GM19395 (cell line): Measurements from ENCODE around the gene AR.
A peak's percentile ranks its signal among the peaks of the same experiment; 100 is the strongest.
"Not testable (repeated sequence)": the region's sequence is repeated elsewhere in the genome, so short reads cannot be mapped to it uniquely, and the experiment has no call there.

ENCODE experiments used
- ATAC-seq: cut with Tn5 transposase; IDR thresholded peaks from one replicate; pipeline ENCODE4 v1.9.1; 2021; ENCODE audit warnings: mild to moderate bottlenecking, moderate library complexity; ENCODE audit not compliant: unreplicated experiment

The AR gene

DNA sequence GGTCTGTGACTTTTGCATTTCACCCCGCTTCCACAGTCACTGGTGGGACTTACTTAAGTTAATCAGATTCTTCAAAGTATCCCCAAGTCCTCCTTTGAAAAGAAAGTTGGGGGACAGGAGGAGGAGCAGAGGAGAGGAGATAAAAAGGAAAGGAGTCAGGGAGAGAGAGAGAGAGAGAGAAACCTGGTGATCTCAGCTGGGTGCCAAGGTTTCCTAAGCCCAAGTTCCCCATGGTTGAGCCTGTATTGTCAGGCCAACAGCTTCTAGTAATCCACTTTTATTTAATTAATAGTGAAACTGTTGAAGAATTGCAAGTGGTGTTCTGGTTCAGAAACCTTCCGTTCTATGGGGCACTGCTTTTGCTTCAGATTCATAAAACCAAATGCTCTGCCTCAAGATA is 91.6 kb downstream of the AR start:
- ATAC-seq, result no peak

DNA sequence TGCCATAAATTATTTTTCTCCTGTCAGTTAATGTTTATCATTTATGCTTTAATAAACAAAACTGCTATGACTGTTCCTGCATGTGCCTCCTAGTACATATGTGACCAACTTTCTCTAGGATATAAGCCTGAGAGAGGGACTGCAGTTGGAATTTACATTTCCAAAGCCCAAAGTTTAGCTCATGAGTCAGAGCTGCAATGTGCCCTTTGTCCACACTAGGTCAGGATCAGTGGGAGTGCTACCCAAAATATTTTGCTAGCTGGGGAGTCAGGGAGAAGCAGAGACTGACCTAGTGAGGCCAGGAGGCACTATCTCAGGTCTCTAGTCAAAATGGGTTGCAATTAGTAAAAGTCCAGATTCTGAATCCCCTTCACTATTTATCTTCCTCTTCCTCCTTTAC is 92.7 kb downstream of the AR start:
- no peak for ATAC-seq

DNA sequence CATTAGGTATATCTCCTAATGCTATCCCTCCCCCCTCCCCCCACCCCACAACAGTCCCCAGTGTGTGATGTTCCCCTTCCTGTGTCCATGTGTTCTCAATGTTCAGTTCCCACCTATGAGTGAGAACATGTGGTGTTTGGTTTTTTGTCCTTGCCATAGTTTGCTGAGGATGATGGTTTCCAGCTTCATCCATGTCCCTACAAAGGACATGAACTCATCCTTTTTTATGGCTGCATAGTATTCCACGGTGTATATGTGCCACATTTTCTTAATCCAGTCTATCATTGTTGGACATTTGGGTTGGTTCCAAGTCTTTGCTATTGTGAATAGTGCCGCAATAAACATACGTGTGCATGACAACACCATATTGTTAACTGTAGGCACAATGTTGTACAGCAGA is 93.5 kb downstream of the AR start:
- not testable (repeated sequence) for ATAC-seq

DNA sequence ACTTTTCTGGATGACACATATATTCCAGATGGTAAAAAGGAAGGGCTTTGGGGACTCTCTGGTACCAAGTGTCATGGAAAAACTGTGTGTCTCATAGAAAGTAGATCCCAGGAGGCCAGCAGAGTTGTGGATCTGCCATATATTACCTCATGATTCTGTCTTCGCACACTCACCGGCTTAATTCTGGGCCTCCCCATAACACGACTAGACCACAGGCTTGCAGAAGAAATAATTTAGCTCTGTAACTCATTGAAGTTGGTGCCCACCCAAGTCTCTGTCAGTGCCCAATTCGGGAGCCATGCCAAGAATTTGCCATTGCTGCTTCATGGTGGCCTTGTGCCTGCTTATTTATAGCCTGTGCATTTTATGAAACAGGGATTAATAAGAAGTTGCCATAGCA is 104.5 kb downstream of the AR start:
- no peak for ATAC-seq

DNA sequence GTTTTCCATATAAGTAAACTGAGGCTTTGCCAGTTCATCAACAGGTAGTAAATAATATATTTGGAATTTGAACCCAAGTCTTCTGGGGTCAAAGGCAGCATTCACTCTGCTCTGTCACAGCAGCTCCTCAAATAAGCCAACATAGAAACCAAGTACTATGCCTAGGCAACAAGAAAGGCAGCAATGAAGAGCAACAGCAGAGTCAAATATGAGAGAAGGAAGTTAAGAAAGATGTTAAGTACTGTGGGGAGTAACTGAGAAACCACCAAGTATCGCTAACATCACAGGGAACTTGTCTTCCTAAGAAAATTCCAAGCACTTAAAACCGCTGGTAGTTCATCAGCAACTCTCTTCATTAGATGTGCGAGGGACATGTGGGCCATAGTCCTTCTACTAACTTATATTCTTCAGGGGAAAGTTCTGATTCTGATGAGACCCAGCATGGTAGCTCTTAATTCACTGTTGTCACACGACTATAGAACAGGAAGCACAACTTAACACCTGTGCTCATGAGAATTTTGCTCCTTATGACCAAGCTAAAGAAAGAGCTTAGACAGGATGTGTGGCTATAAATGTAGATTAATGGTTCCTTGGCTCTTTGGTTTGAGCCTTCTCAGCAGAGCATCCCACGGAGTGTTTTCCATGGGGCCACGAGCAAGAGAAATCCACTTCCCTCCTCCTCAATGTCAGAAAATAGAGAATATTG is 107.8 kb downstream of the AR start:
- ATAC-seq, result peak; percentile 71

DNA sequence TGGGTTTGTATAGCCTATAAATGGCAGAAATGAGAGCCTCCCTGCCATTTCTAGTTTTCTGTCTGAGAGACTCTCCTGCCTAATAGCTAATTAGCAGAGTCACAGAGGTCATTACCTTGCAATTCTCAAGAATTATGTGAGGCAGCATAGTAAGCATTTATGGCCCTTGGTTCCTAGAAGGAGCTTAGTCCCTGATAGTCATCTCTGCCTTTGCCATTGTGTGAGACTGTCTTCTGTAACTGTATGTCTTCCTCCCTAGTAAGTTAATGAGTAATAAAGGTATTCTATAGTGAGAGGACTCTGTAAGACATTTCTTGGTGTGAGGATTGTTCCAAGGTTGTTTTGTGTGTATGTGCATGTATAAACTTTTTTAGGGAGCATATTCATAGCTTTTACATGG is 108.7 kb downstream of the AR start:
- no peak for ATAC-seq

DNA sequence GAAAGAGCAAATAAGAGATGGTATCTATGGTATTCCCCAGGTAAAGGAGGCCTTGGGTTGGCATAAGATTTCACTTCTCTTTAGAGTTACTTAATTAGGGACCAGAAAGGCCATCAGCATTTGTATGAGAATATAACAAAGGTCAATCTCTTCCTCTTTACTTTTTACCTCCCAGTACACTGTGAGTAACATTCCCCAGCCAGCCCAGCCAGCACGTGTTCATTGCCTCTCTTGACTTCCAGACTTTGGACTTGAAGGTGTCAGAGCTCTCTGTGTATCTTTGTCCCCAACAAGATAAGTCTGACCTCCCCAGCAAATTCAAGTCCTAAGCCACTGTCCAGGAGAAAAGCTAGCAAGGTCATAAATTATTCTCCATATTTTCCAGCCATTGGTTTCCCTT is 110.5 kb downstream of the AR start:
- ATAC-seq, result no peak

DNA sequence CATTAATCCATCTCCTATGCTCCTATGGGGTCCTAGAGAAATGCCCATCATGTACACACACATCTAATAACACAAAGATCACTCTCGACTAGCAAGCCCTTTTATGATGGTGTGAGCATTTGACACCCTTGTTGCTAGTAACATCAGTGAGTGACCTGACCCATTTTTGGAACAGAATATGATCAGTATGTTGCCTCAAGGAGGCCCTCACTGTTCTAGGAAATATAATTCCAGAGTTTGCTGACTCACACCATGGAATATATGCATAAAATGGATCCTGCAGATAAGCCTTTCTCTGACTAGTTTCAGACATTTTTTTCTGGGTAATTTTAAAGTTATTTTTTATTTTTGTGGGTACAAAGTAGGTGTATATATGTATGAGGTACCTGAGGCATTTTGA is 121.8 kb downstream of the AR start:
- ATAC-seq, result no peak

DNA sequence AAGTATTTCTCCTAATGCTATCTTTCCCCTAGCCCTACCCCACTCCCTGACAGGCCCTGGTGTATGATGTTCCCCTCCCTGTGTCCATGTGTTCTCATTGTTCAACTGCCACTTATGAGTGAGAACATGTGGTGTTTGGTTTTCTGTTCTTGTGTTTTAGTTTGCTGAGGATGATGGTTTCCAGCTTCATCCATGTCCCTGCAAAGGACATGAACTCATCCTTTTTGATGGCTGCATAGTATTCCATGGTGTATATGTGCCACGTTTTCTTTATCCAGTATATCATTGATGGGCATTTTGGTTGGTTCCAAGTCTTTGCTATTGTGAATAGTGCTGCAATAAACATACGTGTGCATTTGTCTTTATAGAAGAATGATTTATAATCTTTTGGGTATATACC is 126.9 kb downstream of the AR start:
- ATAC-seq, result not testable (repeated sequence)

DNA sequence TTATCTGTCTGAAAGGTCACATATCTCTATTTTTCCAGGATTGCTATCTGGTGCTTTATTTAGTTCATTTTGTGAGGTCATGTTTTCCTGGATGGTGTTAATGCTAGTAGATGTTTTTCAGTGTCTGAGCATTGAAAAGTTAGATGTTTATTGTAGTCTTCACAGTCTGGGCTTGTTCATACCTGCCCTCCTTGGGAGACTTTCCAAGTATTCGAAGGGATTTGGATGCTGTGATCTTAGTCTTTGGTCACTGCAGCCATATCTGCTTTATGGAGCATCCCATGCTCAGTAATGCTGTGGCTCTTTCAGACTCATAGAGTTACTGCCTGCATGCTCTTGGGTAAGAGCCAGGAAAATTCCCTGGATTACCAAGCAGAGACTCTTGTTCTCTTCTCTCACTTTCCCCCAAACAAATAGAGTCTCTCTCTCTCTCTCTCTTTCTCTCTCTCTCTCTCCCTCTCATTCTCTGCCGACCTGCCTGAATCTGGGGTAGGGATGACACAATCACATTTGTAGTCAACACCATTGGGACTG is 130.0 kb downstream of the AR start:
- no peak for ATAC-seq

DNA sequence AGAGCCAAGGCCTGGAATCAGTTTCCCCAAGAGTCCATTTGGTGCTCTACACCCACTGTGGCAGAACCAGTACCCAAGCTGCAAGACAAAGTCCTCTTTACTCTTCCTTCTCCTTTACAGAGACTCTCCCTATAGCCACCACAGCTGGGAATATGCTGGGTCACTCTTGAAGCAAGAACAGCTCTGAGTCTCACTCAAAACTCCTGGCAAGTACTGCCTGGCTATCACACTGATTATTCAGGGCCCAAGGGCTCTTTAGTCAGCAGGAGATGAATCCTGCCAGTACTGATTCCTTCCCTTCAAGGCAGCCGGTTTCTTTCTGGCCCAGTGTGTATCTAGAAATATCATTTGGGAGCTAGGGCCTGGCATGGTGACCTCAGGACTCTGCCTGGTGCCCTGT is 130.9 kb downstream of the AR start:
- ATAC-seq, result no peak

DNA sequence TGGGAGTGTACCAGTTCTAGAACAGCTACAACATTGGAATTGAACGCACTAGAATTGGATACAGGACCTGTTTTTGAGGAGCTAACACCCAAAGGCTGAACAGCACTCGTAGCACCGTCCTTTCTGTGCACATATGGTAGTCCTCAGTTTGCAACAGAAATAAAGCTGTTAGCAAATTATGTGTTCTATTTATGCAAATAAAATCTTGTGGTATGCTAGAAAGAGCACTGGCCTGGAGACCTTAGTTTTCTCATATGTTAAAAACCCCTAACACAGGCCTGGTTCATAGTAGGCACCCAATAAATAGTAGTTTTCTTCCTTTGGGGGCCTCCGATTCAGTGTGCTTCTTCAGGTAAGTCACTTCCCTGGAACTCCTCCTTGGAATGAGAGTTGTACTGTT is 140.3 kb downstream of the AR start:
- peak; percentile 57 for ATAC-seq

DNA sequence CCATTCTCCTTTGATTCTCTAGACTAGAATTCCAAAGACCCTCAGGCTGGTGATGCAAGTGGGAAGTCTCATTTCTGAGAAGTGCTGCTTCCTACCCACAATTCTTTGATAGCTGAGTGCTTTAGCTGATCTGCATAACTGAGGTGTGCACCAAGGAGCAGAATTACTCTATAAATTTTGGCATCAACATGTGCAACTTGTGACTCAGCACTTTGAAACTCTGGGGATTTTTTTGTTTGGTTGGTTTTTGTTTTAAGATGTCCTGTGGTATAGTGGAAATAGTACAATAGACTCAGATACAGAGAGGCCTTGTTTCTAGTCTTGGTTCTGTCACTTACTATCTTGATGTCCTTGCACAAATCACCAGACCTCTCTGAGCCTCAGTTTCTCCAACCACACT is 148.4 kb downstream of the AR start:
- peak; percentile 52 for ATAC-seq

DNA sequence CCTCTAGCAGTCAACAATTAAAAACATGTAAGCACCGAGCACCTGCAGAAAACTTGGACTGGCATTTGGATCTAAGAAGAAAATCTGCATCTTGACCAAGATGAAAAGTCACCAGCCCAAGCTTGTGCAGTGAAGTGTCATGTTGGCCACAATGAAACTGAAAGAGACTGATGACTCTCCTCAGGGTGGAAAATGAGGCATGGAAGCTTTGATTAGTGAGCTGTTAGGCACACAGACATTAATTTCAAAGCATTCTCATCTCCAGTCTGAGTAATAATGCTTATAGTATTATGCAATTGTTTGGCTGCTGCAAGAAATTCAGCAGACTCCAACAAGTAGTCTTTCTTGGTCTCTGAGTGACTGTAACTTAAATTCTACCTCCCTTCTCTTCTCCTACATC is 150.1 kb downstream of the AR start:
- no peak for ATAC-seq

DNA sequence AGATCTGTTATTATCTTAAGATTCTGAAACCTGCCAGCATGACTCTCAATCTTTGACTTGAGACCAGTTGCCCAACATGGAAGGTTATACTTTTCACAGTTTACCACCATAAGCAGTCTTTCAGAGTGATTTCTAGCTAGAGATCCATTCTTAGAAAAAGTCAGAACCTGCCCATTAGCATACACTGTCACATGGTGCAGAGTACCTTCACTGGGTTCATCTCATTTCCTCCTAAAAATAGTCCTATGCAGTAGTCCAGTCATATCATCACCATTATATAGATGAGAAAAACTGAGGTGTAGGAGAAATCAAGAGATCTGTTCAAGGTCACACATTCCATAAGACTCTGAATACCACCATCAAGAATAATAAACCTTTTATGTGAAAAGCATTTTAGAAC is 153.6 kb downstream of the AR start:
- no peak for ATAC-seq

DNA sequence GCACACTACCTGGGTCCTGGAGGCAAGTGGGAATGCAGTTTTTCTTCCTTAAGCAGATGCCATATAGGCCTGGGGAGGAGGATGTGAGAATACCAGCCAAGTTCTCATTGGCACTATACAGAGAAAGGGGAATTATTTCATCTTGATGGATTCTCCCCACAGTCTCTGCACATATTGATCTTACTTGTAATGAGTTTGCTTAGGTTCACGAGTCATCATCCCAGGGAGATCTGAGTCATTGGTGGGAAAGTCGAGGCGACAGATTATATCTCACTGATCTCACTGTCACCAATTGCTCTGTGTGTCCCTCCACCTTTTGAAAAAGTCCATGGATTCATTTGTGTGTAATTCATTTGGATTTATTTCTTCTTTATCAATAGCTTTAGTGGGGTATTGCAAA is 156.8 kb downstream of the AR start:
- no peak for ATAC-seq

DNA sequence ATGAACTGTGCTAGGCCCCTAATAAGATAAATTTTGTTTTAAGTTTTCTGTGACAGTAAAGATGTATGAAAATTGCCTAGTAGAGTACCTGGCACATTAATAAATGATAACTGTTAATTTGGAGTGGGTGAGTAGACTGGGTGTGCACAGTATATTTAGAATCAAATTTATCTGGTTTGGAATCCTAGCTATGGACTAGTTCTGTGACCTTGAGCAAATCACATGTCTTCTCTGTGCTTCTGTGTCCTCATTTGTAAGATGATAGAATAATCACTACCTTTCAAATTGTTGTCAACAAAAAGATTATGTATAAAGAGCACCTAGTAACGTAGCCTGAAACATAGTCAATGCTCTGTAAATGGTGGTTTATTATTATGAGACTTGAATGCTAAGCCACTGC is 170.2 kb downstream of the AR start:
- no peak for ATAC-seq

DNA sequence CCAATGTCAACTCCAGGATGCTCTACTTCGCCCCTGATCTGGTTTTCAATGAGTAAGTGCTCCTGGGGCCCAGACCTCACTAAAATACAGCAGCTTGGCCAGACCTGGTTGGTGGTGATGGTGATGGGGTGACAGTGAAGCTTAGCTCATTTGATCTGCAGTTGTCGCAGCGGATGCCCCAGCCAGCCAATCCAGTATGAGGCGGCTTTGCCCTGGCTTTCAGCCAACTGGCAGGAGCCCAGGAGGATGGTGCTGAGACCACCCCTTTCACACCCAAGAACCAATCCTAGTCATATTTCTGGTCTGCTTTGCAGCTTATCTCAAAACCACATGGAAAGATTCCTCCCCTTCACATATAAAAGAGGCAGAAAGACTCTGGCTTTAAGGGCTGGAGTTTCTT is 173.8 kb downstream of the AR start:
- no peak for ATAC-seq

DNA sequence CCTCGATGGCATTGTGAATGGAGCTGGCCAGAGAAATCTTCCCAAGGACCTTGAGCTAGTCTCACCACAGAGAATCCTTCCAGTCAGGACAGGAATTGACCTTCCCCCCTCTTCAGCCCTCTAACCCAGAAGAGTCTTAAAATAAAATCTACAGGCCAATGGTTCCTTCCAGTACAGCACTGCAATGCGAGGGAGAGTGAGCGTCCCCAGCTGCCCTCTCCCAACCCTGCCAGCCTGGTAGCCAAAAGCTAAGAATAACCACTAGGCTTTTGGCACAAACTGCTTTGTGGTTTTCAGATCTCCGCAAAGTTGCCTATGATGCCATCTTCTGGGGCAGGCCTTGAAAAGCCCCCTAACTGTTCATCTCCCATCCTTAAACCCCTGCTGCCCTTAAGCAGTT is 175.1 kb downstream of the AR start:
- ATAC-seq, result no peak

DNA sequence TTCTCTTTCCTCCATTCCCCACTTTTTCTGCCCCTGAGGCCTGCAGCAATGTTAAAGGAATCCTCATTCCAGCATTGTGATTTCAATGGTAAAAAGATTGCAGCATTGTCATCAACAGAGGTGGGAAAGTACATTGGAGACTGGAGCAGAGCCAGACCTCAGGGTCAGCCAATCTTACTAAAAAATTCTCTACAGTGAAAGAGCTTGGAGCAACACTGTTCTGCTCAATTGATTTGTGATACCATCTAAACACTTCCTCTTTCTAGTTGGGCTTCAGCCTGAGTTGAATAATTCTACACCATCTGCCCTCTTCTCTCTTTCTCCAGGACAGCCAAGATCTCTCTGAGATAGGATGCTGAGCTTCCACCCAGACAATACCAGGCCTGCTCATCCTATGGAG is 176.5 kb downstream of the AR start:
- no peak for ATAC-seq

DNA sequence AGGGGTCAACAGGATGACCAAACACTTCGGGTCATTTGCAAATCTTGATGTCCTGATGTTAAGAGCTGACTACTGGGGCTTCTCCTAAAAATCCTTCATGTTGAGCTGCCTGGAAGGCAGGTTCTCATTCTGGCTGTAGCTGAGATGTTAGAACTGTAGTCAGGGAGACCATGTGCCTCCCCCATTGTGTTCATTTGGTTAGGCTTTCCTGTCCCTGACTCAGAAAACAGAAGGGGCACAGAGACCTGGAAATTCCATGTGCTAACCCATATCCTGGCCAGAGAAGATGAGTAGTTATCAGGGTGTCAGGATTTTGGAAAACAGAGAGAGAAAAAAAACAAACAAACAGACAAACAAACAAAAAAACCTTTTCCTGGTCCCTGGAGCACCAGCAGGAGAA is 177.5 kb downstream of the AR start:
- ATAC-seq, result no peak

DNA sequence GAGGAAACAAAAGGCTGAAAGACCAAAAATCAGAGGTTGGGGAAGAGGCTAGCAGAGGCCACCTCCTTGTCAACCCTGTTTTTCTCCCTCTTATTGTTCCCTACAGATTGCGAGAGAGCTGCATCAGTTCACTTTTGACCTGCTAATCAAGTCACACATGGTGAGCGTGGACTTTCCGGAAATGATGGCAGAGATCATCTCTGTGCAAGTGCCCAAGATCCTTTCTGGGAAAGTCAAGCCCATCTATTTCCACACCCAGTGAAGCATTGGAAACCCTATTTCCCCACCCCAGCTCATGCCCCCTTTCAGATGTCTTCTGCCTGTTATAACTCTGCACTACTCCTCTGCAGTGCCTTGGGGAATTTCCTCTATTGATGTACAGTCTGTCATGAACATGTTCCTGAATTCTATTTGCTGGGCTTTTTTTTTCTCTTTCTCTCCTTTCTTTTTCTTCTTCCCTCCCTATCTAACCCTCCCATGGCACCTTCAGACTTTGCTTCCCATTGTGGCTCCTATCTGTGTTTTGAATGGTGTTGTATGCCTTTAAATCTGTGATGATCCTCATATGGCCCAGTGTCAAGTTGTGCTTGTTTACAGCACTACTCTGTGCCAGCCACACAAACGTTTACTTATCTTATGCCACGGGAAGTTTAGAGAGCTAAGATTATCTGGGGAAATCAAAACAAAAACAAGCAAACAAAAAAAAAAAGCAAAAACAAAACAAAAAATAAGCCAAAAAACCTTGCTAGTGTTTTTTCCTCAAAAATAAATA is 179.9 kb downstream of the AR start:
- no peak for ATAC-seq
